Prostate gland (tissue), 2 donors: ENCODE measurements around the gene CSNK1E.

ENCODE experiments used
- CTCF ChIP-seq, 4 experiments: fragments of 200-600 bp in 2 of 4; fragments of 450-650 bp in 2 of 4; sonication (generic) in 2 of 4; IDR thresholded peaks; 1 replicate in 3 of 4; 2 replicates in 1 of 4; pipeline ENCODE4 v1.5.1; 2016 to 2019; ENCODE audit warnings: antibody characterized with exemption in 4 of 4, mild to moderate bottlenecking in 2 of 4, moderate library complexity in 2 of 4
- POLR2A ChIP-seq: fragments of 450-650 bp; IDR thresholded peaks from one replicate; pipeline ENCODE4 v1.6.1; 2016; ENCODE audit warnings: antibody characterized with exemption, mild to moderate bottlenecking
- POLR2AphosphoS5 ChIP-seq: sonication (generic); formaldehyde crosslinking; IDR thresholded peaks from one replicate; pipeline ENCODE4 v1.6.1; 2017; ENCODE audit warnings: antibody characterized with exemption

- TF ChIP-seq POLR2A (no peak), CTCF (IDR thresholded peaks at IDR 0.05) (no peak), POLR2AphosphoS5 (no peak)
These were observed 20.9 kb downstream of the CSNK1E start for GRCh38 chr22:38296372-38296771.
